Osteoblast (primary cell): Measurements from ENCODE around the gene LARP6. TPM values are rescaled to one million over a fixed set of nuclear protein-coding genes. Genes with fewer than 3 reads are reported as not detected.
"Not testable (repeated sequence)": the region's sequence is repeated elsewhere in the genome, so short reads cannot be mapped to it uniquely, and the experiment has no call there.

Experiments used
- DNase-seq: peaks from one replicate; pipeline ENCODE4 v3.0.0; 2011; ENCODE audit warnings: low spot score, mixed read lengths; ENCODE audit not compliant: insufficient read length; ENCODE audit errors: missing footprints
- H2AFZ ChIP-seq: 2 replicates; pipeline ENCODE4 v1.6.0; 2011; ENCODE audit warnings: mild to moderate bottlenecking, low read length
- H3K27ac ChIP-seq: 2 replicates; pipeline ENCODE4 v1.5.1; 2011; ENCODE audit warnings: mild to moderate bottlenecking, low read depth, low read length, moderate library complexity
- H3K27me3 ChIP-seq: 2 replicates; pipeline ENCODE4 v1.6.0; 2012; ENCODE audit warnings: mild to moderate bottlenecking, control low read depth, inconsistent platforms, low read length, moderate library complexity; ENCODE audit not compliant: insufficient read depth
- H3K36me3 ChIP-seq: 2 replicates; pipeline ENCODE4 v1.5.1; 2011; ENCODE audit warnings: mild to moderate bottlenecking, low read length, control low read depth, moderate library complexity; ENCODE audit not compliant: insufficient read depth
- H3K4me1 ChIP-seq: 2 replicates; pipeline ENCODE4 v1.5.1; 2011; ENCODE audit warnings: mild to moderate bottlenecking, low read length, control low read depth, moderate library complexity; ENCODE audit not compliant: insufficient read depth
- H3K4me2 ChIP-seq: 2 replicates; pipeline ENCODE4 v1.6.0; 2011; ENCODE audit warnings: mild to moderate bottlenecking, low read length; ENCODE audit not compliant: insufficient read depth
- H3K4me3 ChIP-seq: fragments of 200-600 bp; sonication (generic); 3 replicates; pipeline ENCODE4 v1.5.1; 2012; ENCODE audit warnings: mild to moderate bottlenecking, low read length, inconsistent platforms; ENCODE audit not compliant: insufficient read depth
- H3K79me2 ChIP-seq: 2 replicates; pipeline ENCODE4 v1.6.0; 2012; ENCODE audit warnings: mild to moderate bottlenecking, low read length, control low read depth, inconsistent platforms; ENCODE audit not compliant: insufficient read depth
- H3K9me3 ChIP-seq: 2 replicates; pipeline ENCODE4 v1.5.1; 2011; ENCODE audit warnings: low read depth, low read length, control low read depth
- H4K20me1 ChIP-seq: 2 replicates; pipeline ENCODE4 v1.6.0; 2012; ENCODE audit warnings: mild to moderate bottlenecking, low read length, control low read depth; ENCODE audit not compliant: insufficient read depth
- total RNA-seq: library from RNA; depleted of rRNA; stranded (reverse); fragments of >200 nt; gene quantifications from 2 replicates; pipeline ENCODE4 v1.2.3, GENCODE V29; 2012
- TF ChIP-seq, protein P1 (sequence below): IDR thresholded peaks from 2 replicates; pipeline ENCODE4 v1.5.1; 2011; ENCODE audit warnings: mild to moderate bottlenecking, low read depth, low read length, moderate library complexity; ENCODE audit errors: extremely low read depth

LARP6 gene
- total RNA-seq, 1 donor = 77.4 TPM

DNA sequence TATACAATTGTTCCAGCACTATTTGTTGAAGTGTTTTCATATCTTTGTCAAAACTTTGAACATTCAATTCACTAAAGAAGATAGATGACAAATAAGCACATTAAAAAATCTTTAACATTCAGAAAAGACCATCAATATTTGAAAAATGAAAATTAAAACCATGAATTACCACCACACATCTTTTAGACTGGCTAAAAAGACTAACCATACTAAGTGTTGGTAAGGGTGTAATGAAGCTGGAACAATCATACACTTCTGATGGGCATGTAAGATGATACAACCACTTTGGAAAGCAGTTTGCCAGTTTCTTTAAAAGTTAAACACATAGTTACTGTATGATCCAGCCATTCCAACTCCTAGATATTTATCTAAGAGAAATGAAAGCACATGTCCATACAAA lies 33.7 kb downstream of the LARP6 start:
- H3K79me2 ChIP-seq = no peaks in the 10 kb centered on the region
- H3K4me3 ChIP-seq = no peak overlapping the region
- no peak overlapping the region for H3K27ac ChIP-seq
- TF ChIP-seq, protein P1, sequence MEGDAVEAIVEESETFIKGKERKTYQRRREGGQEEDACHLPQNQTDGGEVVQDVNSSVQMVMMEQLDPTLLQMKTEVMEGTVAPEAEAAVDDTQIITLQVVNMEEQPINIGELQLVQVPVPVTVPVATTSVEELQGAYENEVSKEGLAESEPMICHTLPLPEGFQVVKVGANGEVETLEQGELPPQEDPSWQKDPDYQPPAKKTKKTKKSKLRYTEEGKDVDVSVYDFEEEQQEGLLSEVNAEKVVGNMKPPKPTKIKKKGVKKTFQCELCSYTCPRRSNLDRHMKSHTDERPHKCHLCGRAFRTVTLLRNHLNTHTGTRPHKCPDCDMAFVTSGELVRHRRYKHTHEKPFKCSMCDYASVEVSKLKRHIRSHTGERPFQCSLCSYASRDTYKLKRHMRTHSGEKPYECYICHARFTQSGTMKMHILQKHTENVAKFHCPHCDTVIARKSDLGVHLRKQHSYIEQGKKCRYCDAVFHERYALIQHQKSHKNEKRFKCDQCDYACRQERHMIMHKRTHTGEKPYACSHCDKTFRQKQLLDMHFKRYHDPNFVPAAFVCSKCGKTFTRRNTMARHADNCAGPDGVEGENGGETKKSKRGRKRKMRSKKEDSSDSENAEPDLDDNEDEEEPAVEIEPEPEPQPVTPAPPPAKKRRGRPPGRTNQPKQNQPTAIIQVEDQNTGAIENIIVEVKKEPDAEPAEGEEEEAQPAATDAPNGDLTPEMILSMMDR = no peak
- no peak overlapping the region for H3K4me2 ChIP-seq
- H2AFZ ChIP-seq = no peak overlapping the region
- no peaks in the 10 kb centered on the region for H3K9me3 ChIP-seq
- H4K20me1 ChIP-seq = no peaks in the 10 kb centered on the region
- H3K4me1 ChIP-seq = peaks cover 2% of the 10 kb centered on the region
- no peaks in the 10 kb centered on the region for H3K36me3 ChIP-seq
- no peak for DNase-seq
- no peaks in the 10 kb centered on the region for H3K27me3 ChIP-seq

DNA sequence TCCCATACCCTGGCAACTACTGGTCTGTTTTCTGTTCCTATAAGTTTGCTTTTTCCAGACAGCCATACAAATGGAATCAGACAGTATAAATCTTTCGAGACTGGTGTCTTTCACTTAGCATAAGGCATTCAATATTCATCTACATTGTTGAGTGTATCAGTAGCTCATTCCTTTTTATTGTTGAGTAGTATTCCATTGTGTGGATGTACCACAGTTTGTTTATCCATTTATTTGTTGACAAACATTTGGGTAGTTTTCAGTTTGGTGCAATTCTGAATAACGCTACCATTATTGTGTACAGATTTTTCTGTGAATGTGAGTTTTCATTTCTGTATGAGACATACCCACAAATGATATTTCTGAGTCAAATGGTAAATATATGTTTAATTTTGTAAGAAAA lies 35.4 kb downstream of the LARP6 start:
- no peak overlapping the region for H2AFZ ChIP-seq
- TF ChIP-seq, protein P1 = no peak
- no peak overlapping the region for H3K4me3 ChIP-seq
- H3K27ac ChIP-seq = no peak overlapping the region
- DNase-seq = no peak
- H3K27me3 ChIP-seq = no peaks in the 10 kb centered on the region
- no peak overlapping the region for H3K4me2 ChIP-seq
- H3K36me3 ChIP-seq = no peaks in the 10 kb centered on the region
- no peaks in the 10 kb centered on the region for H3K79me2 ChIP-seq
- no peaks in the 10 kb centered on the region for H4K20me1 ChIP-seq
- H3K4me1 ChIP-seq = no peaks in the 10 kb centered on the region
- H3K9me3 ChIP-seq = no peaks in the 10 kb centered on the region

DNA sequence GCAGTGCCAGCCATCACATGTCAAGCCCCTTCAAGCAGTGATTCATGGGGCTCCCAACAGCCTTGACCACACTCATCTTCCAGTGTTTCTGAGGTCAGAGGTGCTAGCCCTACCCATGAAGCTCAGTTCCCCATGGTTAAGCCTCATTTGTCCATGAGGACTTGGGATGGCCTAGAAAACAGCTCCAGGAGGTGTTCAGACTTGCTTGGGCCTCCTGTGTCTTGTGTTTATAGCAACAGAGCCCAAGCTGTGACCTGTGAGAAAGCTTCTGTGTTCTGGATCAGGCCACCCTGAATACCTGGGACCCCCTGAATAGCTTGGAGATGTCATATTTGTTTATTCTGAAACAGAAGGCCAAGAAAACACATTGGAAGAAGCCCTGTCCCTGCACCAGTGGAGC lies 36.7 kb downstream of the LARP6 start:
- Histone ChIP-seq H4K20me1 (no peaks in the 10 kb centered on the region), H2AFZ (peak overlapping the region; percentile 51), H3K79me2 (no peaks in the 10 kb centered on the region), H3K4me3 (no peak overlapping the region), H3K36me3 (no peaks in the 10 kb centered on the region), H3K4me2 (no peak overlapping the region), H3K27ac (no peak overlapping the region), H3K9me3 (no peaks in the 10 kb centered on the region), H3K27me3 (no peaks in the 10 kb centered on the region), H3K4me1 (no peaks in the 10 kb centered on the region)
- TF ChIP-seq, protein P1 = no peak
- DNase-seq = peak; percentile 14

DNA sequence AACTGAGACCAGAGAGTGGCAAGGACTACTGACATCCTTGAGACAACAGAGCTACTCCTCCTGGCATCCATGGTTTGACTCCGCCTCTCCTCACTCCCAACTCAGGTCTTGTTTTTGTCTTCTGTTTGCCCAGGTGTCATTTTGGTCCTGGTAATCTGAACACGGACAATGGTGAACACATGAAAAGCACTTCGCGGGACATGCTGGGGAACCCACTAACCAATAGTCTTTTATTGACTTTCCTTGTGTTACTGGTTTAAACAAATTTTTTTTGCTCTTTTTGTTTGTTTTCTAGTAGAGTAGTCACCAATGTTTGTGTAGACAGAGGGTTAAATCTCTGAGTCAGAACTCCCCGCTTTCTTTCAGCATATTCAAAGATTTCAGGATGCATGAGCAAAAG lies 38.4 kb downstream of the LARP6 start:
- no peaks in the 10 kb centered on the region for H3K79me2 ChIP-seq
- no peaks in the 10 kb centered on the region for H4K20me1 ChIP-seq
- no peaks in the 10 kb centered on the region for H3K9me3 ChIP-seq
- no peak overlapping the region for H3K27ac ChIP-seq
- H2AFZ ChIP-seq = no peak overlapping the region
- no peaks in the 10 kb centered on the region for H3K4me1 ChIP-seq
- H3K4me2 ChIP-seq = no peak overlapping the region
- TF ChIP-seq, protein P1 = no peak
- H3K4me3 ChIP-seq = no peak overlapping the region
- no peaks in the 10 kb centered on the region for H3K36me3 ChIP-seq
- H3K27me3 ChIP-seq = no peaks in the 10 kb centered on the region
- DNase-seq = no peak

DNA sequence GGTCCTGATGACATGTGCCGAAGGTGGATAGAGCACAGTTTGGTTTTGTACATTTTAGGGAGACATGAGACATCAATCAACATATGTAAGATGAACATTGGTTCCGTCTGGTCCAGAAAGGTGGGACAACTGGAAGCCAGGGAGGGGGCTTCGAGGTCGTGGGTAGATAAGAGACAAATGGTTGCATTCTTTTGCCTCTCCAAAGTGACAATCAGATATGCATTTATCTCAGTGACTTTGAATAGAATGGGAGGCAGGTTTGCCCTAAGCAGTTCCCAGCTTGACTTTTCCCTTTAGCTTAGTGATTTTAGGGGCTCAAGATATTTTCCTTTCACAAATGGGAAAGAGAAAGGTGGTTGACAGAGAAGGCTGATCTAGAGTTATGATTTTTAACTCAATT lies 38.9 kb downstream of the LARP6 start:
- H3K4me2 ChIP-seq, H3K79me2 ChIP-seq: not testable (repeated sequence)

More for the DNA sequence above, 38.9 kb downstream of the LARP6 start:
- H3K4me1 ChIP-seq, DNase-seq, H2AFZ ChIP-seq, H3K27me3 ChIP-seq, H3K36me3 ChIP-seq, H3K4me3 ChIP-seq, H3K9me3 ChIP-seq, H3K27ac ChIP-seq, H4K20me1 ChIP-seq: not testable (repeated sequence)
